MM.1S (cell line): Measurements from ENCODE around the gene MYO6.

Experiments
- DNase-seq: peaks from one replicate; pipeline ENCODE4 v3.0.0-alpha.2; 2015
- H2AFZ ChIP-seq: fragments of 300-600 bp; sonication (generic); 2 replicates; pipeline ENCODE4 v1.6.0; 2016; ENCODE audit warnings: antibody characterized with exemption, low read length
- H3F3A ChIP-seq: fragments of 300-600 bp; sonication (generic); 2 replicates; pipeline ENCODE4 v1.6.1; 2016; ENCODE audit warnings: mild to moderate bottlenecking, antibody characterized with exemption, low read length, moderate library complexity, mixed read lengths; ENCODE audit not compliant: insufficient read depth
- H3K27ac ChIP-seq: fragments of 300-600 bp; sonication (generic); 2 replicates; pipeline ENCODE4 v1.5.1; 2016; ENCODE audit warnings: mild to moderate bottlenecking, low read length
- H3K27me3 ChIP-seq: fragments of 300-600 bp; sonication (generic); replicated peaks from 2 replicates; pipeline ENCODE4 v1.6.0; 2016; ENCODE audit warnings: low read length; ENCODE audit not compliant: insufficient read depth
- H3K36me3 ChIP-seq: fragments of 300-600 bp; sonication (generic); replicated peaks from 2 replicates; pipeline ENCODE4 v1.6.1; 2016; ENCODE audit warnings: mild to moderate bottlenecking, low read length, mixed read lengths; ENCODE audit not compliant: insufficient read depth
- H3K4me1 ChIP-seq: fragments of 300-600 bp; sonication (generic); 2 replicates; pipeline ENCODE4 v1.6.1; 2016; ENCODE audit warnings: low read length, mixed read lengths
- H3K4me2 ChIP-seq: fragments of 300-600 bp; sonication (generic); 2 replicates; pipeline ENCODE4 v1.6.0; 2016; ENCODE audit warnings: low read depth, low read length
- H3K4me3 ChIP-seq: fragments of 300-600 bp; sonication (generic); 2 replicates; pipeline ENCODE4 v1.5.1; 2016; ENCODE audit warnings: low read length, mixed read lengths
- H3K79me2 ChIP-seq: fragments of 300-600 bp; sonication (generic); 2 replicates; pipeline ENCODE4 v1.6.1; 2016; ENCODE audit warnings: mixed run types, low read length, mixed read lengths
- H3K9ac ChIP-seq: fragments of 300-600 bp; sonication (generic); 2 replicates; pipeline ENCODE4 v1.6.1; 2016; ENCODE audit warnings: low read length, mixed read lengths
- H3K9me2 ChIP-seq: fragments of 300-600 bp; sonication (generic); replicated peaks from 2 replicates; pipeline ENCODE4 v1.6.1; 2016; ENCODE audit warnings: mild to moderate bottlenecking, low read length, mixed read lengths; ENCODE audit not compliant: insufficient read depth
- H3K9me3 ChIP-seq: fragments of 300-600 bp; sonication (generic); replicated peaks from 2 replicates; pipeline ENCODE4 v1.6.1; 2016; ENCODE audit warnings: mild to moderate bottlenecking, low read length, mixed read lengths; ENCODE audit not compliant: insufficient read depth
- H4K20me1 ChIP-seq: fragments of 300-600 bp; sonication (generic); 2 replicates; pipeline ENCODE4 v1.6.1; 2016; ENCODE audit warnings: mild to moderate bottlenecking, low read length, moderate library complexity, mixed read lengths; ENCODE audit not compliant: insufficient read depth
- CTCF ChIP-seq: fragments of 300-600 bp; sonication (generic); IDR thresholded peaks from 2 replicates; pipeline ENCODE4 v1.5.1; 2016; ENCODE audit warnings: antibody characterized with exemption, low read length, mixed read lengths
- EZH2 ChIP-seq: fragments of 300-600 bp; sonication (generic); optimal IDR thresholded peaks from 2 replicates; pipeline ENCODE3; 2017; ENCODE audit warnings: low read depth, mild to moderate bottlenecking, antibody characterized with exemption, low read length, mixed read lengths
- EZH2phosphoT487 ChIP-seq: fragments of 300-600 bp; sonication (generic); IDR thresholded peaks from 2 replicates; pipeline ENCODE4 v1.6.1; 2018; ENCODE audit warnings: antibody characterized with exemption, low read length

Gene MYO6

GRCh38 chr6:75926293-75927168 is 177.5 kb downstream of the MYO6 start:
- peak overlapping the region; percentile 47 for H3K4me2 ChIP-seq
- no peak for TF ChIP-seq EZH2phosphoT487
- TF ChIP-seq CTCF: no peak
- TF ChIP-seq EZH2: no peak
- H3K4me1 ChIP-seq: peaks cover 35% of the 10 kb centered on the region
- no peaks in the 10 kb centered on the region for H3K79me2 ChIP-seq
- DNase-seq: peak; percentile 73
- peaks cover 24% of the 10 kb centered on the region for H3F3A ChIP-seq
- H3K9me3 ChIP-seq: no peaks in the 10 kb centered on the region
- no peak overlapping the region for H2AFZ ChIP-seq
- no peaks in the 10 kb centered on the region for H3K27me3 ChIP-seq
- H3K9me2 ChIP-seq: no peaks in the 10 kb centered on the region
- peak overlapping the region; percentile 44 for H3K9ac ChIP-seq
- no peaks in the 10 kb centered on the region for H3K36me3 ChIP-seq
- H3K27ac ChIP-seq: peak overlapping the region; percentile 88
- no peaks in the 10 kb centered on the region for H4K20me1 ChIP-seq
- no peak overlapping the region; the same call in 1 of the 2 replicates for H3K4me3 ChIP-seq

- TF ChIP-seq EZH2phosphoT487 (no peak), EZH2 (no peak), CTCF (no peak)
- Histone ChIP-seq H3K4me3 (no peak overlapping the region), H3K9ac (no peak overlapping the region), H3K27ac (no peak overlapping the region), H3K79me2 (no peaks in the 10 kb centered on the region), H3K27me3 (no peaks in the 10 kb centered on the region), H3K9me3 (no peaks in the 10 kb centered on the region), H3K9me2 (no peaks in the 10 kb centered on the region), H2AFZ (no peak overlapping the region), H4K20me1 (no peaks in the 10 kb centered on the region), H3F3A (peaks cover 5% of the 10 kb centered on the region), H3K4me1 (peaks cover 16% of the 10 kb centered on the region), H3K4me2 (no peak overlapping the region), H3K36me3 (no peaks in the 10 kb centered on the region)
- DNase-seq: no peak
Measured at GRCh38 chr6:75931011-75931680, 182.1 kb downstream of the MYO6 start.

GRCh38 chr6:75932067-75932466 is 183.0 kb downstream of the MYO6 start:
- H2AFZ ChIP-seq: no peak overlapping the region
- peak; percentile 44 for TF ChIP-seq CTCF
- TF ChIP-seq EZH2phosphoT487: no peak
- no peak overlapping the region for H3K4me2 ChIP-seq
- H3K9ac ChIP-seq: no peak overlapping the region
- H3K4me1 ChIP-seq: peaks cover 8% of the 10 kb centered on the region
- DNase-seq: no peak
- no peaks in the 10 kb centered on the region for H4K20me1 ChIP-seq
- no peaks in the 10 kb centered on the region for H3K9me2 ChIP-seq
- no peak overlapping the region for H3K4me3 ChIP-seq
- no peak overlapping the region for H3K27ac ChIP-seq
- H3K79me2 ChIP-seq: no peaks in the 10 kb centered on the region
- H3K27me3 ChIP-seq: no peaks in the 10 kb centered on the region
- no peaks in the 10 kb centered on the region for H3K36me3 ChIP-seq
- no peaks in the 10 kb centered on the region for H3K9me3 ChIP-seq
- H3F3A ChIP-seq: no peaks in the 10 kb centered on the region
